ENCODE data around the gene ZNF609.

Gene ZNF609, protein sequence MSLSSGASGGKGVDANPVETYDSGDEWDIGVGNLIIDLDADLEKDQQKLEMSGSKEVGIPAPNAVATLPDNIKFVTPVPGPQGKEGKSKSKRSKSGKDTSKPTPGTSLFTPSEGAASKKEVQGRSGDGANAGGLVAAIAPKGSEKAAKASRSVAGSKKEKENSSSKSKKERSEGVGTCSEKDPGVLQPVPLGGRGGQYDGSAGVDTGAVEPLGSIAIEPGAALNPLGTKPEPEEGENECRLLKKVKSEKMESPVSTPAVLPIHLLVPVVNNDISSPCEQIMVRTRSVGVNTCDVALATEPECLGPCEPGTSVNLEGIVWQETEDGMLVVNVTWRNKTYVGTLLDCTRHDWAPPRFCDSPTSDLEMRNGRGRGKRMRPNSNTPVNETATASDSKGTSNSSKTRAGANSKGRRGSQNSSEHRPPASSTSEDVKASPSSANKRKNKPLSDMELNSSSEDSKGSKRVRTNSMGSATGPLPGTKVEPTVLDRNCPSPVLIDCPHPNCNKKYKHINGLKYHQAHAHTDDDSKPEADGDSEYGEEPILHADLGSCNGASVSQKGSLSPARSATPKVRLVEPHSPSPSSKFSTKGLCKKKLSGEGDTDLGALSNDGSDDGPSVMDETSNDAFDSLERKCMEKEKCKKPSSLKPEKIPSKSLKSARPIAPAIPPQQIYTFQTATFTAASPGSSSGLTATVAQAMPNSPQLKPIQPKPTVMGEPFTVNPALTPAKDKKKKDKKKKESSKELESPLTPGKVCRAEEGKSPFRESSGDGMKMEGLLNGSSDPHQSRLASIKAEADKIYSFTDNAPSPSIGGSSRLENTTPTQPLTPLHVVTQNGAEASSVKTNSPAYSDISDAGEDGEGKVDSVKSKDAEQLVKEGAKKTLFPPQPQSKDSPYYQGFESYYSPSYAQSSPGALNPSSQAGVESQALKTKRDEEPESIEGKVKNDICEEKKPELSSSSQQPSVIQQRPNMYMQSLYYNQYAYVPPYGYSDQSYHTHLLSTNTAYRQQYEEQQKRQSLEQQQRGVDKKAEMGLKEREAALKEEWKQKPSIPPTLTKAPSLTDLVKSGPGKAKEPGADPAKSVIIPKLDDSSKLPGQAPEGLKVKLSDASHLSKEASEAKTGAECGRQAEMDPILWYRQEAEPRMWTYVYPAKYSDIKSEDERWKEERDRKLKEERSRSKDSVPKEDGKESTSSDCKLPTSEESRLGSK (N-terminal part only)

DNA sequence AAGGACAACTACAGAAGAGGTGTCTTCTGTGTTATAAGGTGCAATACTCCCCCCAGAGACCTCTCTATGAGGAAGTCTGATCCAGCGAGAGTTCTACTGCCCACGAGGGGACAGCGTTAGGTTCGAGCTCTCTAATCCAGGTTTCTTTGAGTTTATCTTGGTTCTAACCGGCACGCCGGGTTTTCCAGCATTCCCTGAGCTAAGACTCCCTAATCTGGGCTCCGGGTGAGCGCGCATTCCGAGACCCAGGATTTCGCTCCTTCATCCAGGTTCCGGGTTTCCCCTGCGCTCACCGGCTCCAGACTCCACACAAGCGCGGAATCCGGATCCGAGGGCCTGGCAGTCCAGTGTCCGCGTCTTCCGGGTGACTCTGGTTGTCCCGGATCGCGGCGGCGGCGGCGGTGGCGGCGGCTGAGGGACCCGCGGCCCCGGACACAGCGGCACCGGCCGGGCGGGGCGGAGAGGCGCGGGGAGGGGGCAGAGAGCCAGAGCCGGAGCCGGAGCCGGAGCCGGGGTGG, at the start of gene ZNF609:
Gene ZNF609 (plus strand): TSS at position 373 of the 518 bp plus-strand sequence. CDS start 38,842 bp downstream, outside the sequence.
- H3K4me1 ChIP-seq (ENCODE audit: control insufficient read depth, insufficient read depth, low read length), result peaks cover 32% of the 10 kb centered on the region
- peak within 1 kb of the TSS; percentile 71 for H3K9ac ChIP-seq (ENCODE audit: low read depth, low read length)
- no peaks in the 10 kb centered on the region for H3K27me3 ChIP-seq (ENCODE audit: control insufficient read depth, insufficient read depth, low read length)
- H3K36me3 ChIP-seq (ENCODE audit: control insufficient read depth, insufficient read depth, low read length), result no peaks in the 10 kb centered on the region; the same call in 1 of the 2 replicates
- no peaks in the 10 kb centered on the region for H3K9me3 ChIP-seq (ENCODE audit: control insufficient read depth, insufficient read depth, low read length)
- peak within 1 kb of the TSS; percentile 73 for H3K4me3 ChIP-seq (ENCODE audit: low read depth, low read length)
- H3K27ac ChIP-seq (ENCODE audit: low read depth, low read length), result peak within 1 kb of the TSS; percentile 96

DNA sequence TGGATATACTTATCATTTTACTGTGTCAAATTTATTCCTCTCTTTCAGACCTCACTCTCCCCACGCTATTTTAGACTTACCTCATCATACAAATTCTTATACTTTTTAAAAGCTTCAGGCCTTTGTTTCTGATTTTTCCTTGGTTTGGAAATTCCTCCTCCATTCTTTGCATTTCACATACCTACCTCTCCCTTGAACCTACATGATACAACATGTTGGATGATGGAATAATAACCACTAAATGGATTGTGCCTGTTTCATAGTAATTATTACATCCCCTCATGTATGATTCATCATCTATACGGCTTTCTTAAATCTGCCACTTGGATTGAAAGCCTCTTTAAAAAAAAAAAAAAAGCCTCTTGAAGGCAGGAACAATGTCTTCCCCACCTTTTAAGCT, 48.2 kb upstream of the ZNF609 start:
- Histone ChIP-seq H3K4me3 (ENCODE audit: low read depth, low read length) (no peak overlapping the region), H3K27me3 (ENCODE audit: control insufficient read depth, insufficient read depth, low read length) (no peaks in the 10 kb centered on the region), H3K9me3 (ENCODE audit: control insufficient read depth, insufficient read depth, low read length) (no peaks in the 10 kb centered on the region), H3K9ac (ENCODE audit: low read depth, low read length) (no peak overlapping the region), H3K27ac (ENCODE audit: low read depth, low read length) (no peak overlapping the region), H3K36me3 (ENCODE audit: control insufficient read depth, insufficient read depth, low read length) (peaks cover 58% of the 10 kb centered on the region), H3K4me1 (ENCODE audit: control insufficient read depth, insufficient read depth, low read length) (no peaks in the 10 kb centered on the region)

DNA sequence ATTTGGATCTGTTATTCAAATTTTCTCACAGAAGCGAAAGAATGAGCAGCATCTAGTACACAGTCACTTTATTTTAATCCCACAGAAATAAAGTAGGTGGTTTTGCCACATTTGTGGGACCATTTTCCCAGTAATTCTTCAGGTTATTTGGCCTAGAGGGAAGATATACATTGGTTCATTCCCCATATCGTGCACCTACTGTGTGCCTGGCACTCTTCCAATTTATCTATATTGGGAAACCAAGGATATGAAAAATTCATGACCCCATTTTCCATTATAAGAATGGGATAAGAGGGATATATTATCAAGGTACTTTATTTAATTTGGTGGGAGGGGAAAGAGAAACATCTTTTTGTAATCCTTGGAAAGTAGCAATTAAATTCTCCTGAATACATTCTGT, 37.7 kb upstream of the ZNF609 start:
- no peak overlapping the region for H3K4me3 ChIP-seq (ENCODE audit: low read depth, low read length)
- peaks cover 49% of the 10 kb centered on the region for H3K36me3 ChIP-seq (ENCODE audit: control insufficient read depth, insufficient read depth, low read length)
- no peaks in the 10 kb centered on the region for H3K4me1 ChIP-seq (ENCODE audit: control insufficient read depth, insufficient read depth, low read length)
- no peak overlapping the region for H3K27ac ChIP-seq (ENCODE audit: low read depth, low read length)
- no peaks in the 10 kb centered on the region for H3K9me3 ChIP-seq (ENCODE audit: control insufficient read depth, insufficient read depth, low read length)
- no peak overlapping the region for H3K9ac ChIP-seq (ENCODE audit: low read depth, low read length)
- H3K27me3 ChIP-seq (ENCODE audit: control insufficient read depth, insufficient read depth, low read length), result no peaks in the 10 kb centered on the region

DNA sequence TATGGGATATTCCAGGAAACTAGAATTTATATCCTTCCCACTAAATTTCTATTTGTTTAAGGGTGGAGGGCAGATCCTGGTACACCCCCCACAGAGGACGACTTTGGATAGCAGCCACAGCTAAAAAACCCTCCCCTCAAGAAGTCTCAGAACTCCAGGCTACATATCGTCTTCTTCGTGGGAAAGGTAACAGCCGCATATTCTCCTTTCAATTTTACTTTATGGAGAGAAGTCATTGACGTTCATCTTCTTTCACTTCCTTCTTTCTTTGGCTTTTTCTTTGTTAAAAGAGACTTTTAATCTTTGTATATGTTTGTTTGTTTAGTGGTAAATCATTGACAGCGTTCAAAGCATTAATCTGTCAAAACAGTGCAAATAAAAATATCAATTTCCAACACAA, 36.4 kb upstream of the ZNF609 start:
- no peaks in the 10 kb centered on the region for H3K27me3 ChIP-seq (ENCODE audit: control insufficient read depth, insufficient read depth, low read length)
- H3K4me1 ChIP-seq (ENCODE audit: control insufficient read depth, insufficient read depth, low read length), result no peaks in the 10 kb centered on the region
- no peaks in the 10 kb centered on the region for H3K9me3 ChIP-seq (ENCODE audit: control insufficient read depth, insufficient read depth, low read length)
- H3K27ac ChIP-seq (ENCODE audit: low read depth, low read length), result no peak overlapping the region
- H3K36me3 ChIP-seq (ENCODE audit: control insufficient read depth, insufficient read depth, low read length), result peaks cover 42% of the 10 kb centered on the region
- no peak overlapping the region for H3K9ac ChIP-seq (ENCODE audit: low read depth, low read length)
- no peak overlapping the region for H3K4me3 ChIP-seq (ENCODE audit: low read depth, low read length)

DNA sequence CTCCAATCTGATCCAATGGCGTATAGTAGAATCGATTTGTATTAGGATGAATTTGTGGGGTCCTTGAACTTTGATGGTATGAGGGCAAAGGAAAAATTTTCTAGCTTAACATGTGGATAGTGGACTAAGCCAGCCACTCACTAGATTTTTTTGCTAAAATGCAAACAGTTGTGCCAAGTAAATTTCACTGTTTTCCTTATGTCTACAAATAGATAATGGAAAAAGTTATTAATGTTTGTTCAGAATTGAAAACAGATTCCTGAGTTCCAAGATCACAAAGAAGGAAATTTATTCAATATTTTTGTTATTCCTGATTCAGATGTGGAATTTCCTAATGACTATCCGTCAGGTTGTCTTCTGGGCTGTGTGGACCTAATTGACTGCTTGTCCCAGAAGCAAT, 35.2 kb upstream of the ZNF609 start:
- peaks cover 40% of the 10 kb centered on the region for H3K36me3 ChIP-seq (ENCODE audit: control insufficient read depth, insufficient read depth, low read length)
- H3K27ac ChIP-seq (ENCODE audit: low read depth, low read length), result no peak overlapping the region
- H3K27me3 ChIP-seq (ENCODE audit: control insufficient read depth, insufficient read depth, low read length), result no peaks in the 10 kb centered on the region
- H3K4me3 ChIP-seq (ENCODE audit: low read depth, low read length), result no peak overlapping the region
- peaks cover 10% of the 10 kb centered on the region for H3K4me1 ChIP-seq (ENCODE audit: control insufficient read depth, insufficient read depth, low read length)
- H3K9me3 ChIP-seq (ENCODE audit: control insufficient read depth, insufficient read depth, low read length), result no peaks in the 10 kb centered on the region
- no peak overlapping the region for H3K9ac ChIP-seq (ENCODE audit: low read depth, low read length)

DNA sequence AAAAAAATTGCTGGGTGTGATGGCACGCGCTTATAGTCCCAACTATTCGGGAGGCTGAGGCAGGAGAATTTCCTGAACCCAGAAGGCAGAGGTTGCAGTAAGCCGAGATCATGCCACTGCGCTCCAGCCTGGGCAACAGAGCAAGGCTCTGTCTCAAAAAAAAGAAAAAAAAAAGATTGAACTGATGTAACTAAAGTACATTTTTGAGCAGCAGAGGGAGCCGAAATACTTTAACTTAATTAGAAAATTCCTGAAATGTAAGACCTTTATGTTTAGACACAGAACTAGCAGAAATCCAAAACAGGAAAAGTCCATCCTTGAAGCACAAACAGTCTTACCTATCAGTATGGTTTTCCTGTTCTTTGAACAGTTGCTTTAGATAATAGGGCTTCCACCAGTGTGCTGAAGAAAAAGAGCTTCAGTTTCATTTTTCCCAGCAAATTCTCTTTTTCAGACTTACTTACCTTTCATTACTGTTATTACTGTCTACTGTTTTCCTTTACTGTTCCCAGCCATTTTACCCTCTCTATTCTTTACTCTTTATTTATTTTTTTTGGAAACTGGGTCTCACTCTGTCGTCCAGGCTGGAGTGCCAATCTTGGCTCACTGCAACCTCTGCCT, 33.4 kb upstream of the ZNF609 start:
- H3K9ac ChIP-seq (ENCODE audit: low read depth, low read length), result no peak overlapping the region
- H3K4me1 ChIP-seq (ENCODE audit: control insufficient read depth, insufficient read depth, low read length), result peaks cover 19% of the 10 kb centered on the region
- no peak overlapping the region for H3K27ac ChIP-seq (ENCODE audit: low read depth, low read length)
- H3K36me3 ChIP-seq (ENCODE audit: control insufficient read depth, insufficient read depth, low read length), result peaks cover 40% of the 10 kb centered on the region
- no peak overlapping the region for H3K4me3 ChIP-seq (ENCODE audit: low read depth, low read length)
- H3K9me3 ChIP-seq (ENCODE audit: control insufficient read depth, insufficient read depth, low read length), result no peaks in the 10 kb centered on the region
- 0 out of 2 replicates have a peak, but pooled peaks cover 3% of the 10 kb centered on the region for H3K27me3 ChIP-seq (ENCODE audit: control insufficient read depth, insufficient read depth, low read length)

DNA sequence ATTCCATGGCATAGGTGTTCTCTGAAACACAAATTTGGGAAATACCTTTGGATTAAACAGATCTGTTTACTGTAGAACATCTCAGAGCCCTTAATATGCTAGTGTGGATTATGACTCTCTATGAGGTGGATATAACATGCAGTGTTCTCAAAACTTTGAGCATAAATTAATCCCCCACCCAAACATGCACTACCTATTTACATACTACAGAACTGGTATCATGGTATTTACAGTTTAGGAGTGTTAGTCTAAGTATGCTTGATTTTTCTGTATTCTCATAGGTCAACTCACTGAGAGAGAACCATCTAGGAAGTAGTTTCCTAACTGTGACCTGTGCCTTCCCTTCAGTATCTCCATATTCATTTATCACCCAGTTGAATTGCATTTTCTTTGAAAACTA, 30.9 kb upstream of the ZNF609 start:
- Histone ChIP-seq H3K9me3 (ENCODE audit: control insufficient read depth, insufficient read depth, low read length) (no peaks in the 10 kb centered on the region), H3K4me3 (ENCODE audit: low read depth, low read length) (no peak overlapping the region), H3K4me1 (ENCODE audit: control insufficient read depth, insufficient read depth, low read length) (peaks cover 19% of the 10 kb centered on the region), H3K36me3 (ENCODE audit: control insufficient read depth, insufficient read depth, low read length) (peaks cover 20% of the 10 kb centered on the region), H3K27me3 (ENCODE audit: control insufficient read depth, insufficient read depth, low read length) (0 out of 2 replicates have a peak, but pooled peaks cover 3% of the 10 kb centered on the region), H3K27ac (ENCODE audit: low read depth, low read length) (peak overlapping the region; percentile 87), H3K9ac (ENCODE audit: low read depth, low read length) (no peak overlapping the region)

DNA sequence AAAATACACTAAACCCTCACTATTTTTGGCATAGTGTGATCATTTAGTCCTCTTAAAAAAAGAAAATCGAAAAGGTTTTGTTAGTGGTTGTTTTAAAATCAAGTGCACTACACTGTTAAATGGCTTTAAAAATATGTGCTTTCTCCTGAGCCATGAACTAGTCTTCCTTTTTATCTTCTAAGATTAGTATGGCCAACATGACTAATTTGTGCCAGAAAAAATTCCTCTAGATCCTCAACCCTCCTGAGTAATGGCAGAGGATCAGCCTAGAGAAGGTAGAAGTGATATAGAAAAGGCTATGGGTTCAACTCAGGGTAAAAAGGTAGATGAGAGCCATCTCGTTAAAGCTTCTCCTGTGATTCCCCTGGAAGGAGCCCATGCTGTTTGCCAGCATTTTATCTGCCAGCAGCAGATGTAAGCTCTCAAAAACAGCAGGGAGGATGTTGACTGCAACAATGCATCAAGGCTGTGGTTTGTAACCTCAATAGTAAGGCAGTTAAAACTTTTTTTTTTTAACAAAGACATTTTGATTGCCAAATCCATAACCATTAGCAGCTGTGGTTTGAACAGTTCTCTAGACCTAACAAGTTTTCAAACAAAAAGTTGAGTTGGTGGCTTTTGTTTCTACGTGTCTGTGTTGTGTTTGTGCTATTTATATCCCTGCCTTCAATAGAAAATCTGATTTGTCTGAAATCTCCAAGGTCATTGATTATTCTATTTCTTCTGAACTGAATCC, 30.2 kb upstream of the ZNF609 start:
- Histone ChIP-seq H3K4me1 (ENCODE audit: control insufficient read depth, insufficient read depth, low read length) (peaks cover 19% of the 10 kb centered on the region), H3K36me3 (ENCODE audit: control insufficient read depth, insufficient read depth, low read length) (peaks cover 16% of the 10 kb centered on the region), H3K27me3 (ENCODE audit: control insufficient read depth, insufficient read depth, low read length) (0 out of 2 replicates have a peak, but pooled peaks cover 3% of the 10 kb centered on the region), H3K27ac (ENCODE audit: low read depth, low read length) (peak overlapping the region; percentile 87), H3K9me3 (ENCODE audit: control insufficient read depth, insufficient read depth, low read length) (no peaks in the 10 kb centered on the region), H3K9ac (ENCODE audit: low read depth, low read length) (peak overlapping the region; percentile 19; the same call in 1 of the 2 replicates), H3K4me3 (ENCODE audit: low read depth, low read length) (no peak overlapping the region; the same call in 1 of the 2 replicates)

DNA sequence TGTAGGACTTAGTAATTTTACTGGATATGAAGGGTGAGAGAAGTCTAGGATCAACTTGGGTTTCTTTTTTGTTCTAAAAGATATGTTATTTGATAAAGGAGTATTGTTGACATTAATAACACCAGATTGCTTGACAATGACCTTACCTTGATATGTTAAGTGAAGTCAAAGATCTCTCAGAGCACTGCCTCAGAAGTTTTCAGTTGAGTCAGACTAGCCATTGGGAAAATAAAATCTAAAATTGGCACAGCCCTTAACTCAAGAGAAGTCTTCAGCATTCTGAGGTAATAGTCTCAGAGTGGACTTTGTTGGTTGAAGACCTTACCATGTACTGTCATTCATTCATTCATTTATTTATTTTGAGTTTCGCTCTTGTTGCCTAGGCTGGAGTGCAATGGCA, 22.4 kb upstream of the ZNF609 start:
- Histone ChIP-seq H3K9me3 (ENCODE audit: control insufficient read depth, insufficient read depth, low read length) (no peaks in the 10 kb centered on the region), H3K27ac (ENCODE audit: low read depth, low read length) (no peak overlapping the region), H3K4me1 (ENCODE audit: control insufficient read depth, insufficient read depth, low read length) (no peaks in the 10 kb centered on the region), H3K4me3 (ENCODE audit: low read depth, low read length) (no peak overlapping the region), H3K36me3 (ENCODE audit: control insufficient read depth, insufficient read depth, low read length) (no peaks in the 10 kb centered on the region), H3K27me3 (ENCODE audit: control insufficient read depth, insufficient read depth, low read length) (no peaks in the 10 kb centered on the region), H3K9ac (ENCODE audit: low read depth, low read length) (no peak overlapping the region)

Measured in HUES48 (cell line).